ENCODE measurements around the gene ZKSCAN4.

The ZKSCAN4 gene

DNA sequence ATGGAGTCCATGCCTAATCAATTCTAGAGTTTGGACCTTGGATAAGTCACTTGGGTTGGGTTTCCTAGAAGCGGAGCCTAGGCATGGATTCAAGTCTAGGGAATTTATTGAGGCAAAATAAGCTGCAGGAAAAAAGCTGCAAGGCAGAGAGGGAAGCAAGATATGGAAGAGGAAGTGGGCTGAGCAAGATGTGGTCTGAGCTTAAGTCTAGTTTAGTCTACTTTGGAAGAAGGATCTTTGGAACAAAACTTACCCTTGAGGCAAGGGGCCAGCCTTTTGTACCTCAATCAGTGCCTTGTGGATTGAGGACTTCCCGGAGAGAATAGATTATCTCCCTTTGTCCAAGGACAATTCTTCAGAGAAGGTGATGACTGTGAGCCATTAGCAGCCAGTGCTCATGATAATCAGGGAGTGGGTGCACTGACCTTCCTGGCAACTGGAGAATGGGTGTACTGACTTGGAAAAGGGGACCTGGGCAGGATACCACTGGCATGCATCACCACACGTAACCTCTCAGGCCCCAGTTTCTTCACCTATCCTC lies 16.1 kb downstream of the ZKSCAN4 start:
- DNase-seq (ENCODE audit: extremely low spot score), result no peak
- ChIA-PET POLR2A (no interaction called here), CTCF (no interaction called here)
- TF ChIP-seq FOXM1 (IDR thresholded peaks at IDR 0.05; ENCODE audit: borderline replicate concordance) (no peak), ELF4 (IDR thresholded peaks at IDR 0.05) (no peak), ARNT (IDR thresholded peaks at IDR 0.05) (no peak), SP1 (IDR thresholded peaks at IDR 0.05) (no peak), CTBP1 (IDR thresholded peaks at IDR 0.05; ENCODE audit: borderline replicate concordance) (no peak), FOXK2 (IDR thresholded peaks at IDR 0.05) (no peak), LEF1 (IDR thresholded peaks at IDR 0.05; ENCODE audit: borderline replicate concordance) (no peak), BHLHE40 (IDR thresholded peaks at IDR 0.05; ENCODE audit: borderline replicate concordance) (no peak), NFRKB (IDR thresholded peaks at IDR 0.05) (no peak), HDGF (IDR thresholded peaks at IDR 0.05; ENCODE audit: borderline replicate concordance) (no peak)

DNA sequence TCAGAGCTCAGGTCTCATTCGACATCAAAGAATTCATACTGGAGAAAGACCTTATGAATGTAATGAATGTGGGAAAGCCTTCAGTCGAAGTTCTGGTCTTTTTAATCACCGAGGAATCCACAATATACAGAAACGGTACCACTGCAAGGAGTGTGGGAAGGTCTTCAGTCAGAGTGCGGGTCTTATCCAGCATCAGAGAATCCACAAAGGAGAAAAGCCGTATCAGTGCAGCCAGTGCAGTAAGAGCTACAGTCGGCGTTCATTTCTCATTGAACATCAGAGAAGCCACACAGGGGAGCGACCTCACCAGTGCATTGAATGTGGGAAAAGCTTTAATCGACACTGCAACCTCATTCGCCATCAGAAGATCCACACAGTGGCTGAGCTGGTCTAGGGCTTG lies 19.3 kb downstream of the ZKSCAN4 start:
- DNase-seq (ENCODE audit: extremely low spot score), result no peak
- ChIA-PET CTCF (interaction anchor here (0.7 kb wide), 1 partner anchor 281 kb away, joined by 3 read pairs; no protein-coding TSS in a partner anchor), POLR2A (interaction anchor here (1.5 kb wide), 1 partner anchor 91 kb away, joined by 3 read pairs; the partner anchor contains the start of gene ZKSCAN8)
- TF ChIP-seq TARDBP (IDR thresholded peaks at IDR 0.05) (no peak), ARNT (IDR thresholded peaks at IDR 0.05) (no peak), SUZ12 (IDR thresholded peaks at IDR 0.05) (no peak), LEF1 (IDR thresholded peaks at IDR 0.05; ENCODE audit: borderline replicate concordance) (no peak), ELF4 (IDR thresholded peaks at IDR 0.05) (no peak), SP1 (IDR thresholded peaks at IDR 0.05) (no peak), FOXA1 (IDR thresholded peaks at IDR 0.05) (no peak), CTBP1 (IDR thresholded peaks at IDR 0.05; ENCODE audit: borderline replicate concordance) (no peak), L3MBTL2 (conservative IDR thresholded peaks at IDR 0.05) (no peak), FOXK2 (IDR thresholded peaks at IDR 0.05) (no peak), ZNF384 (IDR thresholded peaks at IDR 0.05) (no peak), HDGF (IDR thresholded peaks at IDR 0.05; ENCODE audit: borderline replicate concordance) (no peak), NFRKB (IDR thresholded peaks at IDR 0.05) (no peak), FOXM1 (IDR thresholded peaks at IDR 0.05; ENCODE audit: borderline replicate concordance) (no peak), BHLHE40 (IDR thresholded peaks at IDR 0.05; ENCODE audit: borderline replicate concordance) (no peak)
- TF ChIP-seq, protein P1, sequence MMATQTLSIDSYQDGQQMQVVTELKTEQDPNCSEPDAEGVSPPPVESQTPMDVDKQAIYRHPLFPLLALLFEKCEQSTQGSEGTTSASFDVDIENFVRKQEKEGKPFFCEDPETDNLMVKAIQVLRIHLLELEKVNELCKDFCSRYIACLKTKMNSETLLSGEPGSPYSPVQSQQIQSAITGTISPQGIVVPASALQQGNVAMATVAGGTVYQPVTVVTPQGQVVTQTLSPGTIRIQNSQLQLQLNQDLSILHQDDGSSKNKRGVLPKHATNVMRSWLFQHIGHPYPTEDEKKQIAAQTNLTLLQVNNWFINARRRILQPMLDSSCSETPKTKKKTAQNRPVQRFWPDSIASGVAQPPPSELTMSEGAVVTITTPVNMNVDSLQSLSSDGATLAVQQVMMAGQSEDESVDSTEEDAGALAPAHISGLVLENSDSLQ (IDR thresholded peaks at IDR 0.05), result no peak

DNA sequence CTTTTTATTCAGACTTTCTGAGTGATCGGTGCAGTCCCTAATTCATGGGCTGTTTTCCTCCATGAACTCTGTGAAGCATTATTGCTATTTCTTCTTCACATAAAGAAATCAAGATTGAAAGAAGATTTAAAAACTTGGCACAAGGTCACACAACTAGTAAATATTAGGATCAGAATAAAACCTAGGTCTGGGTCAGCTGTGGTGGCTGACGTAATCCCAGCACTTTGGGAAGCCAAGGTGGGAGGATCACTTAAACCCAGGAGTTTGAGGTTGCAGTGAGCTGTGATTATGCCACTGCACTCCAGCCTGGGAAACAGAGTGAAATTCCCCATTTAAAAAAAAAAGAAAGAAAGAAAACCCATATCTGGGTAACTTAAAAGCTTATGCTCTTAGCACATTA lies 25.6 kb downstream of the ZKSCAN4 start:
- TF ChIP-seq CTBP1 (IDR thresholded peaks at IDR 0.05; ENCODE audit: borderline replicate concordance) (no peak), NFRKB (IDR thresholded peaks at IDR 0.05) (no peak), FOXA1 (IDR thresholded peaks at IDR 0.05) (no peak), FOXK2 (IDR thresholded peaks at IDR 0.05) (no peak), SUZ12 (IDR thresholded peaks at IDR 0.05) (no peak)
- TF ChIP-seq, protein P1 (IDR thresholded peaks at IDR 0.05), result no peak
- ChIA-PET POLR2A (interaction anchor here (1.1 to 3.5 kb wide), 6 partner anchors 7 to 108 kb away, joined by 3 to 13 read pairs (median 5); partner anchors contain the start of genes PGBD1, ZKSCAN4 and ZKSCAN8), CTCF (no interaction called here)
- DNase-seq (ENCODE audit: extremely low spot score), result no peak

DNA sequence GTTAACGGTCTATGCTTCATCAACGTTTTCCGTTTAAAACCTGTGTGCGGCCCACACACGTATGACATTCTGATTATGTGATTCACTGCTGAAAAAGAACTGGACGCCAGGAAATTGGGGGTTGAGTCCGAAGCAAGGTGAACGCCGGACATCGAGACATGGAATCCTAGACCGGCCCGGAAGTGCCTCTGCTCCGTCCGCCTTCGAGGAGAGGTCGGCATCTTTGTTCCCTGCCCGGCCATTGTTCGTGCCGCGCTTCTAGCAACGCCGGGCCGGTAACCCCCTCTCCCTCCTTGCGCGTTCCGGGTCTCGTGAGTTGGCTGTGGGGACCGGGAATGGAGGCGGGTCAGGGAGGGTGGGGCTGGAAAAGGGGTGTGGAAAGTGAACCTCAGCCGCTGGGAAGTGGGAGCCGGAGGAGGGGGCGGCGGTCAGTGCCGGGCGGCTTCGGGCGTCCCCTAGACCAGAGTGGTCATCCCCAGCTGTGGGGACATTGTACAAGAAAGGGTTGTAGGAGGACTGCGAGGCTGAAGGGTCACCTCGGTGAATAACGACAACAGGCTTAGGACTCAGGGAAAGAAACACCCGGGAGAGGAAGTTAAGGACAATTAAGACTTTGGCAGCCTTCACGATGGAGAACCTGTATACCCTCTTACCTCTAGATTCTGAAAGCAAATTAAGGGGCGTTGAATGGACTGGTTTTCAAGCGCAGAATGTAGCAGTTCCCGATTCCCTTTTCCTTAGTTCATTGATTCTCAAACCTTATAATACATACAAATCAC lies 26.8 kb downstream of the ZKSCAN4 start, which contains the start of gene ZSCAN9:
TSS of gene ZSCAN9 (plus strand) at position 220 of the 779 bp plus-strand sequence. CDS start 1,810 bp downstream, outside the sequence.
- ChIA-PET CTCF (no interaction called here), POLR2A (interaction anchor here (0.6 to 3.5 kb wide), 6 partner anchors 23 to 110 kb away, joined by 3 to 13 read pairs (median 4); partner anchors contain the start of genes PGBD1, ZKSCAN4 and ZKSCAN8)
- peak; percentile 56; the same call in 1 of the 2 replicates for TF ChIP-seq CTBP1 (IDR thresholded peaks at IDR 0.05; ENCODE audit: borderline replicate concordance)
- peak; percentile 83 for TF ChIP-seq NFRKB (IDR thresholded peaks at IDR 0.05)
- peak; percentile 63 for TF ChIP-seq ELF4 (IDR thresholded peaks at IDR 0.05)
- TF ChIP-seq BHLHE40 (IDR thresholded peaks at IDR 0.05; ENCODE audit: borderline replicate concordance), result no peak
- no peak for TF ChIP-seq TARDBP (IDR thresholded peaks at IDR 0.05)
- TF ChIP-seq ARNT (IDR thresholded peaks at IDR 0.05), result peak; percentile 68; the same call in 1 of the 2 replicates
- TF ChIP-seq L3MBTL2 (conservative IDR thresholded peaks at IDR 0.05), result peak; percentile 44
- peak; percentile 81 for DNase-seq (ENCODE audit: extremely low spot score)

DNA sequence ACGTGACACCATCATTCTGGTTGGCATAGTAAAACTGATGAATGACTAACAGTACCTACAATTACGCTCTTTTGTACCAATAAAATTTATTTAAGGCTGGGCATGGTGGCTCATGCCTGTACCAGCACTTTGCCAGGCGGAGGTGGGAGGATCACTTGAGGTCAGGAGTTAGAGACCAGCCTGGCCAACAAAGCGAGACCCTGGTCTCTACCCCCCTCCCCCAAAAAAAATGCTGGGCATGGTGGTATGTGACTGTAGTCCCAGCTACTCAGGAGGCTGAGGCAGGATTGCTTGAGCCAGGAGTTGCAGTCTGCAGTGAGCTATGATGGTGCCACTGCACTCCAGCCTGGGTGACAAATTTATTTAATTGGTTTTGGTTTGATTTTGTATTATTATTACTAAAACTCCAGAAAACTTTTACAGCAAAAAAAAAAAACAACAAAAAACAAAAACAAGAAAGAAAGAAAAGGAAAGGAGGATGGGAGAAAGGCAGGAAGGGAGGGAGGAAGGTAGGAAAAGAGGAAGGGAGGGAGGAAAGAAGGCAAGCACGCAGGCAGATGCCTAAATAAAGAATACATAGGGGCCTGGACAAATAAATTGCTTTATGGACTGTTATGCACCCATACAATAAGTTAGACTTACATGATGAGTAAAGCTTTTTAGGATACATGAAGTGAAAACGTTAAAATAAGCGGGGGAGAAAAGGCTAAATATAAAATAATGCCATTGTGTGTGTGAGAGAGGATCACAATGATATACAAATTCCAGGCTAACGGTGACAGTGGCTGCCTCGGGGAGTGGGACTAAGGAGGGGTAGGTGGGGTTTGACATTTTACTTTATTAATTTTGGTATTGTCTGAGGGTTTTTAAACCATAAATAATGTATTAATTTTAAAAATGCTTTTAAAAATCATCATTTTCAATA lies 27.7 kb downstream of the ZKSCAN4 start:
- ChIA-PET CTCF (interaction anchor here (1.4 kb wide), 1 partner anchor 132 kb away, joined by 3 read pairs; no protein-coding TSS in a partner anchor), POLR2A (interaction anchor here (1.4 to 3.5 kb wide), 3 partner anchors 28 to 83 kb away, joined by 4 to 13 read pairs (median 9); partner anchors contain the start of genes ZKSCAN4 and ZKSCAN8)

More for the DNA sequence above, 27.7 kb downstream of the ZKSCAN4 start:
- DNase-seq (ENCODE audit: extremely low spot score), result no peak
- no peak for TF ChIP-seq NFRKB (IDR thresholded peaks at IDR 0.05)
- TF ChIP-seq BHLHE40 (IDR thresholded peaks at IDR 0.05; ENCODE audit: borderline replicate concordance), result no peak
- no peak for TF ChIP-seq ELF4 (IDR thresholded peaks at IDR 0.05)
- TF ChIP-seq, protein P1 (IDR thresholded peaks at IDR 0.05), result no peak
- TF ChIP-seq TARDBP (IDR thresholded peaks at IDR 0.05), result no peak
- TF ChIP-seq L3MBTL2 (conservative IDR thresholded peaks at IDR 0.05), result no peak
- TF ChIP-seq FOXM1 (IDR thresholded peaks at IDR 0.05; ENCODE audit: borderline replicate concordance), result no peak
- TF ChIP-seq FOXK2 (IDR thresholded peaks at IDR 0.05), result no peak
- TF ChIP-seq HDGF (IDR thresholded peaks at IDR 0.05; ENCODE audit: borderline replicate concordance), result no peak
- no peak for TF ChIP-seq SP1 (IDR thresholded peaks at IDR 0.05)

Data from HEK293T (cell line).